UCSD-AML1 (cell line): ENCODE results near the gene NHLH2.
A peak's percentile ranks its signal among the peaks of the same experiment; 100 is the strongest.

Experiments used
- DNase-seq: peaks from one replicate; lab custom pipeline; 2025; ENCODE audit not compliant: unreplicated experiment; lab: John Stamatoyannopoulos, UW

The NHLH2 gene

DNA sequence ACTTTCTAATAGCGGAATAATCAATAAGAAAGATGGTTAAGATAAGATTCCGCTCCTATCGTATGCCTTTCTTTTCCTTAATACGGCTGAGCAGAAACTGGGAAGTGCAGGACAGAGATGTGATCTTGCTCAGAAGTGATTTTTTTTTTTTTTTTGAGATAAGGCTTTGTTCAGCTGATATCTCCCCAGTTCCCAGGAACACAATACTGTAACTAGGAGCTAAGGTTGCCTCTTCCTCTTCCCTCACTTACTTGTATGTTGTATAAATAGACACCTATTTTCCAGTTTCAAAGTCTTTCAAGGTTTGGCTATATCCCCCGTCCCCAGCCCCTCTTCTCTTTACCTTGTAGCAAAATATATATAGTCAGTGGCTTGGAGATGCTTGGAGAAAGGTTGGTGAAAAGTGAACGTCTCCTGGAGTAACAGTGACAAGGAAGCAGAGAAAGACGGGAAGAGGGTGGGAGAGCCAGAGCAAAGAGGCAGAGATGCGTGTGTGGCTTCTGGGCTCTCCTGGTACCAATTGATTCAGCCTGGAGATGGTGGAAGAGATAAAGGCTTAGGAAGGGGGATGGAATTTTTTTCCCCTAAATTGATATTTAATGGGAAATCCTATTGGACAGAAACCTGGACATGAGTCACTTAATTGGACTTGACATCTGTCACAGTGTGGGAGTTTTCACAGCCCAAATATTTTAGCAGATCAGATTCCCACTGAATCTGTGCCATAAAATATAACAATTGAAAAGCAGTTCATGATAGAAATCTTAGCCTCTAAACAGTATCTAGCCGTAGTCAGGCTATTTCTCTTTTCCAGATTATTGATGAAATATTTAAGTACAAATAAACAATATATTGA, at the start of gene NHLH2:
Gene NHLH2 (minus strand): TSS at position 522 of the 856 bp plus-strand sequence. CDS start 2,754 bp downstream, outside the sequence.
- DNase-seq, result no peak

DNA sequence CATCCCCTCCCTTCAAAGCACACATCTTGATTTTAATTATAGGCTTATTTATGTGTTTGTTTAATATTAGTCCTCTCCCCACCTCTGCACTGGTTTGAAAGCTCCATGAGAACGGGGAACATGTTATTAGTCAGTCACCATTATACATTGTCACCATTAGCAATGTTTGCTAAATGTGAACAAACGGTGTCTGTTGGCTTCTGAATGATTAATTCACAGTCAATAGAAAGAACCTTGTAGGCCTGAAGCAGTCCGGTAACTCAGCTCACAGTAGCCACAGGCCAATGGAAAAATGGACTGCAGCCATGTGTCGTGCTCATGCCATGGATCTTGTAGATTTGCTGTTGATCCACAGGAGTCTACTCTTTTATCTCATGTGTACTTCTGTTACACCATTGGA, 49.7 kb upstream of the NHLH2 start:
- DNase-seq, result no peak

GRCh38 chr1:115888976-115889375, 48.0 kb upstream of the NHLH2 start:
- DNase-seq, result no peak

- no peak for DNase-seq
Measured at GRCh38 chr1:115882913-115883902, 42.3 kb upstream of the NHLH2 start.

DNA sequence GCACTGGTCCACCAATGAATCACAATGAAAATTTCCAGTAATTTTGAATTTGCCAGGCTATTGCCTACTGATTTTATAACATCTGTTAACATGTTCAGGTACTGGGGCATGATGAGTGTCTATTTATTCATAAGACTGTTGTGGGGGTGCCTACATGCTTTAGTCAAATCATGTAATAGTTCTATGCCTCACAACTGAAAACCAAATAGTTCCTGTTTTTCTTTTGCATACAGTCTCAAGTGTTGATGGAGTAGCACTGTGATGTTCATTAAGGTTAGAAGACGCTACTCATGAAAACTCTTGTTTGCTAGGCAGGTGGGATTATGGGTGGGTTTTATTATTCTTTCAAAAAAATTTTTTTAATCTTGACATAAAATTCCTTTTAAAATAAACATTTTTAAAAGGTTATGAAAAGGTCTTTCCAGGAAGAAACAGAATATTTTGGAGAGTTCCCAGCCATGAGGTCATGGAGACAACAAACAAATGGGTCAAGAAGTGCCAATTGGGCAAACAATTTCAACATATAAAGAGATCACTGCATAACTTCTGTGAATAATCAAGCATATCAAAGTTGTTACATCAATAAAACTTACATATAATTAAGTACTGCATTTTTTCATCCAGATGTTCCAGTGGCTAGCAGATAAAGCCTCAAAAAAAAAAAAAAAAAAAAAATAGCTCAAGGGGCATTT, 40.2 kb upstream of the NHLH2 start:
- no peak for DNase-seq

- peak; percentile 48 for DNase-seq
Measured at GRCh38 chr1:115879977-115880376, 39.1 kb upstream of the NHLH2 start.

GRCh38 chr1:115877511-115877910, 36.6 kb upstream of the NHLH2 start:
- DNase-seq, result peak; percentile 61

DNA sequence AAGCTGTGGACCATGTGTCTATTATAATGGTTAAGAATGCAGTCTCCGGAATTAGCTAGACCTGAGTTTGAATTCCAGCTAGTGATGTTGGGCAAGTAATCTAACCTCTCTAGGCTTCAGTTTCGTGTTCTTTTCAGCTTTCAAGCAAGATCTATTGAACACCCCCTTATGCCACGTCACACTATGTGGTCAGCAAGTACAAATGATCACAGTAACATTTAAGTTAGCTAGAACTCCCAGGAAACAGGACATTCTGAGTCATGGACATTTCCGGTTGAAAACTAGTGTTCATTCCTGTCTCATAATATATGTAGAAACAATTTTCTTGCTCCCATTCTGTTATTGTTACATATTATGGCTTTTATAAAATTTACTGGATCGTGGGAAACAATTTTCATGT, 34.0 kb upstream of the NHLH2 start:
- no peak for DNase-seq

DNA sequence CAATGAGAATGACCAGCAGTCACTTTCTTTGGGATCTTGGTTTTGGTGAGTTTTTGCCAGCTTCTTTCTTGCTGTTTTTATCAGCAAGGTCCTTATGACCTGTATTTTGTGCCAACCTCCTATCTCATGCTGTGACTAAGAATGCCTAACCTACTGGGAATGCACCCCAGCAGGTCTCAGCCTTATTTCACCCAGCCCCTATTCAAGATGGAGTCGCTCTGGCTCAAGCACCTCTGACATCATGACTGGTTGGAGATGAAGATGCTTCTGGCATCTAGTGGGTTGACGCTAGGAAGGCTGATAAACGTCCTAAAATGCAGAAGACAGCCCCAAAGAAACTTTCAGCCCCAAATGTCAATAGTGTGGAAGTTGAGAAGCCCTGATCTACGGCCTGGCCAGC, 33.6 kb upstream of the NHLH2 start:
- DNase-seq, result no peak

DNA sequence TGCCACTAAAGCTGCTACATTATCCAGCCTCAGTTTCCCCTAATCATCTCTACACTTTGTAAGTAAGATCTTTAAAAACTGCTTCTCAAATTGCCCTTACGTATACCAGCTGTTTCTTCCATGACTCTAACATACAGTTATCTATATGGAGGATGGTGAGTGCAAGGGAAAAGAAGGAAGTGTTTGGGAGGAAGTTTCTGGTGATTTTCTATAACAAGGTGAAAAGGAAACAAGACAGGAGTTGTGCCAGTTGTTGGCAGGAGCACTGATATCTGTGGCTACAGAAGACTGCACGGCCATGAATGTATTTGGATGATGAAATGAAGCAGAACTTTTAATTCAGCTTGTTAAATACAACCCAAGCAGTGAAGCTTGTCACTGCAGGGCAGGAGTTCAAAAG, 32.3 kb upstream of the NHLH2 start:
- no peak for DNase-seq

DNA sequence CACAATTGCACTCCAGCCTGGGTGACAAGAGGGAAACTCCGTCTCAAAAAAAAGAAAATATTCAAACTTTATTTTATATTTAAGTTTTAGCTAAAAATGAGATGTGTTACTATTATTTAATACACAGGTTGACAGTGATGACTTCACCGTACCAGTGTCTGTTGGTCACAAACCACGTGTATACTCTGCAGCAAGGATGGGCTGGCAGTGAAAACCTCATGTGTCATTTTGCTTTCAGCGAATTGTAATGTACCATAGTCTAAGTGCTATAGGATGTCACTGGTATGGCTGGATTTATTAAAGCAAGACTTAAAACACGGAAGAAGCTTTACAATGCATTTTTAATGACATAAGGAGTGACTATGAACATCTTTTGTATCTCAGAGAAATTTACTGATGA, 28.1 kb upstream of the NHLH2 start:
- no peak for DNase-seq

DNA sequence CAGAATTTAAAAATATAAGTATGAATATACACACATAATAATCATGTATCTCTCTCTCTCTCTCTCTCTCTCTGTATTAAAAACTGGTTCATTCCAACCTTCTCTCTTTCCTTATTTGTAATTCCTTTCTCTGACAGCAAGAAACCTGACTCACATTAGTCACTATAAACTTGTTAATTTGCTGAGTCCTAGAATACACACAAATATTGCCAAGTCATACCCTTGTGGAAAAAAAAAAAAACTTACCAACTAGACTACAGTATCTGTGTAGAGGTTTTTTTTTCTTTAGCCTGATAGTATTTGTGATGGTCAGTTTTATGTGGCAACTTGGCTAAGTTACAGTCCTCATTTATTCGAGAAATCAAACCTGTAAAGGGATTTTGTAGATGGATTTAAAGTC, 26.3 kb upstream of the NHLH2 start:
- no peak for DNase-seq

GRCh38 chr1:115865704-115866380, 24.9 kb upstream of the NHLH2 start:
- no peak for DNase-seq

GRCh38 chr1:115862403-115862802, 21.5 kb upstream of the NHLH2 start:
- no peak for DNase-seq

- no peak for DNase-seq
Measured at GRCh38 chr1:115854005-115854404, 13.1 kb upstream of the NHLH2 start.

DNA sequence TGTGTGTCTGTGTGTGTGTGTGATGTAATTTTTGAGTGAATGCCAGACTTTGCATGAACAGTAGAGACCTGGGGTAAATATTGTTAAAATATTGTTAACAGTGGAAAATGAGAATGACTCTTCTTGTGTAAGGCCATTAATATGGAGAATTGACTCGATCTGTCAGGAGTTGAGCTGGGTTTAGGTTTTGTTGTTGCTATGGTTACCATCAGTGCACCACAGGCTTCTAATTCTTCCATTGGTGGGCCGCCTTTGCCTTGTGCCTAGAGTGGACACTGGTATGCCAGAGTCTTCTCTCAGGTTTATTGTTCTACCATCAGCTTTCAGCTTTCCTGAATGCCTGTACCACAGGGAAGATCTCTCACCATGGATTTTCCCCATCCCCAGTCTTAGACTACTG, 10.0 kb upstream of the NHLH2 start:
- DNase-seq, result no peak

GRCh38 chr1:115847787-115848186, 6.9 kb upstream of the NHLH2 start:
- no peak for DNase-seq

- DNase-seq, result no peak
Measured at GRCh38 chr1:115842948-115843347, 2.0 kb upstream of the NHLH2 start.

DNA sequence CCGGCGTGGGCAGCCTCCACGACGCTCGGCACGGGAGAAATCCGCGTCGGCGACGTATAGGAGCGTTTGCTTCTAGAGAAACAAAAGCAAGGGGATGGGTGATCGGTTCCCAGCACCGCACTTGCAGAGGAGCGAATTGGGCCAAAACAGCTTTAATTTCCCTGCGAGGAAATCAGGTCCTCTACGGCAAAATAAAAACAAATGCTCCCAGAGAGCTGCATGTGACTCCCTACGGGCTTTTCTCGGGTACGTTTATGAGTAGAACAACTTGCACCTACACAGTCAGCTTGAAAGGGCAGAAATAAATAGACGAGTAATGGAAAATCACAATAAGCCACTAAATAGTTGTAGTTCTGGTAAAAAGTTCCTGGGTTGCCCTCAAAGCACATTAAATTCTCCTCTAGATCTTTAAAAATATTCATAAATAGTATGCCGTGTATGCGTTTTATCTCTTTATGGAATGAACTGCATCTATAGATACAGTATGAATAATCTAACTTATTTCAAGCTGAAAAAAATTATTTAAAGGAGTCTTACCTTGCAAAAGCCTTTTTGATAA, 1.2 kb downstream of the NHLH2 start:
- DNase-seq, result no peak

DNA sequence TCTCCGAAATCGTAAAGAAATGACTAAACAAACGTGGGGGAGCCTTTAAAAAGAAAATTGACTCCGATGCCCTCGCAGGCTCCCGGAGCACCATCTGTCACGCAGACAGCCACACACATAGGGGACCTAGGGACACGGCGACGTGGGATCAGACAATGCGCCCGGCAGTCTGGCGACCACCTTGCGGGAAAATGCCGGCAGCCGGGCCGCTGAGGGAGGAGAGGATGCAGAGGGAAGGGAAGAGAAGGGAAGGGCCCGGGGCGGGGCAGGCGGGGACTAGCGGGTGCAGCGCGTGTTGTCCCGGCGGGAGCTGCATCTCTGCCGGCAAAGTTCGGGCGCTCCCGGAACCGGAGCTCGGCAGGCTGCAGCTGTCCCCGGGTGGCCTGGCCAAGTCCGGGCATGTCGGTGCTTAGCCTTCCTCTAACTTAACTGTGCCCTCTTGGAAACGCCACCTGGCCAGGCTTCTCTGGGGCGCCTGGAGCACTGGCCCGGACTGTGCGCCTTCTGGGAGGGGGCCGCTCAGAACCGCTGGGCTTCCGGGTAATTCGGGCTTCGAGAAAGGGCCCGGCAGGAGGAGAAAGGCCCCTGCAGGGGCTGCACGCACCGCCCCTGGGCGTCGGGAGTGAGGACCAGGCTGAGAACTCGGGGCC, 1.8 kb downstream of the NHLH2 start:
- DNase-seq, result peak; percentile 44
